ENCODE measurements around the gene DNASE1L2. TPM values are rescaled to one million over a fixed set of nuclear protein-coding genes. Genes with fewer than 3 reads are reported as not detected.

Gene DNASE1L2
- total RNA-seq, 1 donor from 2014 or later, result 0.52 TPM

GRCh38 chr16:2275476-2276367, 39.5 kb downstream of the DNASE1L2 start:
- H3K9ac ChIP-seq (ENCODE audit: low read depth in 1 of 3, low read length in 3 of 3), result peak overlapping the region in 1 of 3 donors; percentile 40
- H3K27me3 ChIP-seq (ENCODE audit: control insufficient read depth in 3 of 3, insufficient read depth in 3 of 3, low read length in 3 of 3), result no peaks in the 10 kb centered on the region
- H3K4me3 ChIP-seq (ENCODE audit: low read length in 3 of 3), result no peak overlapping the region
- no peak overlapping the region for H3K27ac ChIP-seq (ENCODE audit: low read depth, low read length)
- peaks cover 11 to 24% (median 15%) of the 10 kb centered on the region in 3 donors for H3K4me1 ChIP-seq (ENCODE audit: control insufficient read depth in 3 of 3, insufficient read depth in 3 of 3, low read length in 3 of 3)
- H3K36me3 ChIP-seq (ENCODE audit: control insufficient read depth in 3 of 3, insufficient read depth in 3 of 3, low read length in 3 of 3), result peaks cover 4 to 18% (median 8%) of the 10 kb centered on the region in 3 donors
- no peaks in the 10 kb centered on the region for H3K9me3 ChIP-seq (ENCODE audit: control insufficient read depth in 3 of 3, low read length in 3 of 3)

- Histone ChIP-seq H3K9me3 (ENCODE audit: control insufficient read depth in 3 of 3, low read length in 3 of 3) (no peaks in the 10 kb centered on the region), H3K4me1 (ENCODE audit: control insufficient read depth in 3 of 3, insufficient read depth in 3 of 3, low read length in 3 of 3) (peaks cover 11 to 19% (median 15%) of the 10 kb centered on the region in 3 donors), H3K27ac (ENCODE audit: low read depth, low read length) (no peak overlapping the region), H3K27me3 (ENCODE audit: control insufficient read depth in 3 of 3, insufficient read depth in 3 of 3, low read length in 3 of 3) (no peaks in the 10 kb centered on the region), H3K9ac (ENCODE audit: low read depth in 1 of 3, low read length in 3 of 3) (no peak overlapping the region), H3K36me3 (ENCODE audit: control insufficient read depth in 3 of 3, insufficient read depth in 3 of 3, low read length in 3 of 3) (peaks cover 7 to 20% (median 8%) of the 10 kb centered on the region in 3 donors), H3K4me3 (ENCODE audit: low read length in 3 of 3) (no peak overlapping the region)
Measured at GRCh38 chr16:2276368-2277195, 40.3 kb downstream of the DNASE1L2 start.

GRCh38 chr16:2277466-2278271, 41.4 kb downstream of the DNASE1L2 start:
- H3K4me1 ChIP-seq (ENCODE audit: control insufficient read depth in 3 of 3, insufficient read depth in 3 of 3, low read length in 3 of 3), result peaks cover 11 to 15% (median 13%) of the 10 kb centered on the region in 3 donors
- H3K4me3 ChIP-seq (ENCODE audit: low read length in 3 of 3), result no peak overlapping the region
- H3K27me3 ChIP-seq (ENCODE audit: control insufficient read depth in 3 of 3, insufficient read depth in 3 of 3, low read length in 3 of 3), result no peaks in the 10 kb centered on the region
- H3K9ac ChIP-seq (ENCODE audit: low read depth in 1 of 3, low read length in 3 of 3), result no peak overlapping the region
- H3K27ac ChIP-seq (ENCODE audit: low read depth, low read length), result no peak overlapping the region
- no peaks in the 10 kb centered on the region for H3K9me3 ChIP-seq (ENCODE audit: control insufficient read depth in 3 of 3, low read length in 3 of 3)
- peaks cover 7 to 20% (median 8%) of the 10 kb centered on the region in 3 donors for H3K36me3 ChIP-seq (ENCODE audit: control insufficient read depth in 3 of 3, insufficient read depth in 3 of 3, low read length in 3 of 3)

- no peak overlapping the region for H3K27ac ChIP-seq (ENCODE audit: low read depth, low read length)
- no peaks in the 10 kb centered on the region for H3K9me3 ChIP-seq (ENCODE audit: control insufficient read depth in 3 of 3, low read length in 3 of 3)
- H3K27me3 ChIP-seq (ENCODE audit: control insufficient read depth in 3 of 3, insufficient read depth in 3 of 3, low read length in 3 of 3), result no peaks in the 10 kb centered on the region
- peaks cover 7 to 20% (median 8%) of the 10 kb centered on the region in 3 donors for H3K36me3 ChIP-seq (ENCODE audit: control insufficient read depth in 3 of 3, insufficient read depth in 3 of 3, low read length in 3 of 3)
- no peak overlapping the region for H3K9ac ChIP-seq (ENCODE audit: low read depth in 1 of 3, low read length in 3 of 3)
- no peak overlapping the region for H3K4me3 ChIP-seq (ENCODE audit: low read length in 3 of 3)
- H3K4me1 ChIP-seq (ENCODE audit: control insufficient read depth in 3 of 3, insufficient read depth in 3 of 3, low read length in 3 of 3), result peaks cover 11 to 15% (median 13%) of the 10 kb centered on the region in 3 donors
Measured at GRCh38 chr16:2278272-2278608, 42.0 kb downstream of the DNASE1L2 start.

- no peaks in the 10 kb centered on the region for H3K27me3 ChIP-seq (ENCODE audit: control insufficient read depth in 3 of 3, insufficient read depth in 3 of 3, low read length in 3 of 3)
- no peak overlapping the region for H3K27ac ChIP-seq (ENCODE audit: low read depth, low read length)
- H3K9me3 ChIP-seq (ENCODE audit: control insufficient read depth in 3 of 3, low read length in 3 of 3), result no peaks in the 10 kb centered on the region
- no peak overlapping the region for H3K4me3 ChIP-seq (ENCODE audit: low read length in 3 of 3)
- H3K4me1 ChIP-seq (ENCODE audit: control insufficient read depth in 3 of 3, insufficient read depth in 3 of 3, low read length in 3 of 3), result peaks cover 11 to 15% (median 13%) of the 10 kb centered on the region in 3 donors
- peaks cover 7 to 29% (median 16%) of the 10 kb centered on the region in 3 donors for H3K36me3 ChIP-seq (ENCODE audit: control insufficient read depth in 3 of 3, insufficient read depth in 3 of 3, low read length in 3 of 3)
- H3K9ac ChIP-seq (ENCODE audit: low read depth in 1 of 3, low read length in 3 of 3), result no peak overlapping the region
Measured at GRCh38 chr16:2278956-2279800, 42.9 kb downstream of the DNASE1L2 start.

GRCh38 chr16:2280461-2280860, 44.2 kb downstream of the DNASE1L2 start:
- Histone ChIP-seq H3K27me3 (ENCODE audit: control insufficient read depth in 3 of 3, insufficient read depth in 3 of 3, low read length in 3 of 3) (no peaks in the 10 kb centered on the region), H3K4me1 (ENCODE audit: control insufficient read depth in 3 of 3, insufficient read depth in 3 of 3, low read length in 3 of 3) (peaks cover 11 to 15% (median 13%) of the 10 kb centered on the region in 3 donors), H3K36me3 (ENCODE audit: control insufficient read depth in 3 of 3, insufficient read depth in 3 of 3, low read length in 3 of 3) (peaks cover 11 to 38% (median 24%) of the 10 kb centered on the region in 3 donors), H3K9me3 (ENCODE audit: control insufficient read depth in 3 of 3, low read length in 3 of 3) (no peaks in the 10 kb centered on the region), H3K9ac (ENCODE audit: low read depth in 1 of 3, low read length in 3 of 3) (no peak overlapping the region), H3K27ac (ENCODE audit: low read depth, low read length) (no peak overlapping the region), H3K4me3 (ENCODE audit: low read length in 3 of 3) (no peak overlapping the region)

- H3K4me3 ChIP-seq (ENCODE audit: low read length in 3 of 3), result no peak overlapping the region
- H3K27me3 ChIP-seq (ENCODE audit: control insufficient read depth in 3 of 3, insufficient read depth in 3 of 3, low read length in 3 of 3), result no peaks in the 10 kb centered on the region
- H3K36me3 ChIP-seq (ENCODE audit: control insufficient read depth in 3 of 3, insufficient read depth in 3 of 3, low read length in 3 of 3), result peaks cover 12 to 37% (median 24%) of the 10 kb centered on the region in 3 donors
- no peak overlapping the region for H3K9ac ChIP-seq (ENCODE audit: low read depth in 1 of 3, low read length in 3 of 3)
- peaks cover 8 to 9% (median 8%) of the 10 kb centered on the region in 3 donors for H3K4me1 ChIP-seq (ENCODE audit: control insufficient read depth in 3 of 3, insufficient read depth in 3 of 3, low read length in 3 of 3)
- H3K9me3 ChIP-seq (ENCODE audit: control insufficient read depth in 3 of 3, low read length in 3 of 3), result no peaks in the 10 kb centered on the region
- H3K27ac ChIP-seq (ENCODE audit: low read depth, low read length), result no peak overlapping the region
Measured at GRCh38 chr16:2280981-2281542, 44.8 kb downstream of the DNASE1L2 start.

- H3K9ac ChIP-seq (ENCODE audit: low read depth in 1 of 3, low read length in 3 of 3), result no peak overlapping the region
- H3K4me3 ChIP-seq (ENCODE audit: low read length in 3 of 3), result no peak overlapping the region
- H3K9me3 ChIP-seq (ENCODE audit: control insufficient read depth in 3 of 3, low read length in 3 of 3), result no peaks in the 10 kb centered on the region
- no peak overlapping the region for H3K27ac ChIP-seq (ENCODE audit: low read depth, low read length)
- no peaks in the 10 kb centered on the region for H3K27me3 ChIP-seq (ENCODE audit: control insufficient read depth in 3 of 3, insufficient read depth in 3 of 3, low read length in 3 of 3)
- no peaks in the 10 kb centered on the region for H3K4me1 ChIP-seq (ENCODE audit: control insufficient read depth in 3 of 3, insufficient read depth in 3 of 3, low read length in 3 of 3)
- H3K36me3 ChIP-seq (ENCODE audit: control insufficient read depth in 3 of 3, insufficient read depth in 3 of 3, low read length in 3 of 3), result peaks cover 15 to 43% (median 29%) of the 10 kb centered on the region in 3 donors
Measured at GRCh38 chr16:2282262-2282661, 46.0 kb downstream of the DNASE1L2 start.

Data from skeletal muscle tissue (tissue), 4 donors.